Upper lobe of left lung (tissue), 4 donors: Measurements from ENCODE around the gene DPF1.

Experiments used
- POLR2A ChIP-seq, 4 donors: fragments of 450-650 bp; IDR thresholded peaks; one replicate each; pipeline ENCODE4 v1.5.1; 2016 to 2017; ENCODE audit warnings: antibody characterized with exemption in 4 of 4, mild to moderate bottlenecking in 2 of 4
- POLR2AphosphoS5 ChIP-seq, 2 donors: sonication (generic); formaldehyde crosslinking; IDR thresholded peaks; one replicate each; pipeline ENCODE4 v1.5.1; 2017; ENCODE audit warnings: antibody characterized with exemption in 2 of 2

GRCh38 chr19:38251564-38252051 lies 27.6 kb upstream of the DPF1 start:
- TF ChIP-seq POLR2A (IDR thresholded peaks at IDR 0.05) = peak in 1 of 4 donors; percentile 25
- peak; percentile 12 to 26 for TF ChIP-seq POLR2AphosphoS5 (IDR thresholded peaks at IDR 0.05)
